Body of pancreas (tissue), 4 donors: Measurements from ENCODE around the gene TOPAZ1. TPM values are rescaled to one million over a fixed set of nuclear protein-coding genes. Genes with fewer than 3 reads are reported as not detected.

ENCODE experiments used
- ATAC-seq: fragments of 150-250 bp; one replicate; pipeline ENCODE4 v1.9.1; 2016
- DNase-seq, 4 donors: peaks; one replicate each; pipeline ENCODE4 v3.0.0-alpha.2; 2019
- H3K27ac ChIP-seq, 4 donors: fragments of 200-600 bp; sonication (generic); 1 replicate in 3 of 4; 2 replicates in 1 of 4; pipeline versions ENCODE4 v1.5.1 to v1.6.1; 2016 to 2019; ENCODE audit warnings: mild to moderate bottlenecking in 1 of 4, mixed read lengths in 1 of 4, moderate library complexity in 1 of 4
- H3K27me3 ChIP-seq, 2 donors: fragments of 200-600 bp; sonication (generic); one replicate each; pipeline ENCODE4 v1.6.0; 2016; ENCODE audit warnings: mild to moderate bottlenecking in 1 of 2
- H3K36me3 ChIP-seq, 2 donors: fragments of 200-600 bp; sonication (generic); replicated peaks in 1 of 2; 2 replicates each; pipeline ENCODE4 v1.5.1; 2016; ENCODE audit warnings: low read depth in 2 of 2; ENCODE audit not compliant: insufficient read depth in 1 of 2
- H3K4me1 ChIP-seq: fragments of 200-600 bp; sonication (generic); one replicate; pipeline ENCODE4 v1.6.0; 2016
- H3K4me3 ChIP-seq, 2 donors: fragments of 200-600 bp; sonication (generic); 1 replicate in 1 of 2; 2 replicates in 1 of 2; pipeline ENCODE4 v1.5.1; 2016 to 2019
- H3K9me3 ChIP-seq, 3 donors: fragments of 200-600 bp; sonication (generic); 1 replicate in 2 of 3; 2 replicates in 1 of 3; pipeline ENCODE4 v1.5.1; 2016
- CTCF ChIP-seq, 7 experiments: fragments of 450-650 bp in 4 of 7; fragments of 200-600 bp in 3 of 7; sonication (generic) in 3 of 7; IDR thresholded peaks; one replicate each; pipeline ENCODE4 v1.5.1; 2016 to 2019; ENCODE audit warnings: antibody characterized with exemption in 7 of 7
- POLR2A ChIP-seq, 3 donors: fragments of 450-650 bp; IDR thresholded peaks; one replicate each; pipeline ENCODE4 v1.6.1; 2016; ENCODE audit warnings: antibody characterized with exemption in 3 of 3, mild to moderate bottlenecking in 2 of 3
- WGBS, 2 donors: methylation state at CpG; one replicate each; pipeline ENCODE4 v1.1.5; 2017; 5-methylcytosine and 5-hydroxymethylcytosine counted together
- intact Hi-C: fragments of 100-400 bp; cut with DNase I; formaldehyde crosslinking; loops from one replicate; pipeline ENCODE4 v1.15.1; 2023
- total RNA-seq, 2 donors: library from RNA; depleted of rRNA; stranded (reverse); fragments of >200 nt; gene quantifications; one replicate each; pipeline ENCODE4 v1.1.0, GENCODE V29; 2016

TOPAZ1 gene
- total RNA-seq, 2 donors from 2014 or later, result not detected

GRCh38 chr3:44224131-44224530 lies 17.6 kb upstream of the TOPAZ1 start:
- no peaks in the 10 kb centered on the region for H3K9me3 ChIP-seq

GRCh38 chr3:44226573-44226972 lies 15.1 kb upstream of the TOPAZ1 start:
- Histone ChIP-seq H3K36me3 (no peaks in the 10 kb centered on the region), H3K27me3 (no peaks in the 10 kb centered on the region), H3K4me3 (no peak overlapping the region), H3K9me3 (no peaks in the 10 kb centered on the region), H3K27ac (no peak overlapping the region), H3K4me1 (no peaks in the 10 kb centered on the region)
- ATAC-seq, result no peak
- no peak for TF ChIP-seq CTCF (IDR thresholded peaks at IDR 0.05)
- TF ChIP-seq POLR2A (IDR thresholded peaks at IDR 0.05), result no peak
- WGBS, 2 donors, result 52 to 62% methylated on average over 1 of the region's 1 CpG
- intact Hi-C loops, result no loop called here
- no peak for DNase-seq

More at GRCh38 chr3:44224131-44224530, 17.6 kb upstream of the TOPAZ1 start:
- Histone ChIP-seq H3K36me3 (no peaks in the 10 kb centered on the region), H3K27me3 (no peaks in the 10 kb centered on the region), H3K4me1 (no peaks in the 10 kb centered on the region), H3K27ac (no peak overlapping the region), H3K4me3 (no peak overlapping the region)
- TF ChIP-seq CTCF (IDR thresholded peaks at IDR 0.05) (no peak), POLR2A (IDR thresholded peaks at IDR 0.05) (no peak)
- intact Hi-C loops, result no loop called here
- ATAC-seq (no peak), DNase-seq (no peak)
- 17 to 34% methylated on average over 2 of the region's 2 CpGs for WGBS, 2 donors

GRCh38 chr3:44227632-44228031 lies 14.1 kb upstream of the TOPAZ1 start:
- no peak overlapping the region for H3K4me3 ChIP-seq
- 62 to 75% methylated on average over 3 of the region's 3 CpGs for WGBS, 2 donors
- no peaks in the 10 kb centered on the region for H3K4me1 ChIP-seq
- no peak for DNase-seq
- H3K27ac ChIP-seq, result no peak overlapping the region
- H3K27me3 ChIP-seq, result no peaks in the 10 kb centered on the region
- ATAC-seq, result no peak
- TF ChIP-seq POLR2A (IDR thresholded peaks at IDR 0.05), result no peak
- TF ChIP-seq CTCF (IDR thresholded peaks at IDR 0.05), result no peak
- no peaks in the 10 kb centered on the region for H3K9me3 ChIP-seq
- H3K36me3 ChIP-seq, result no peaks in the 10 kb centered on the region
- intact Hi-C loops, result no loop called here

GRCh38 chr3:44228900-44229299 lies 12.8 kb upstream of the TOPAZ1 start:
- H3K4me3 ChIP-seq, result no peak overlapping the region
- WGBS, 2 donors, result 80 to 86% methylated on average over 4 of the region's 4 CpGs
- no peaks in the 10 kb centered on the region for H3K4me1 ChIP-seq
- DNase-seq, result no peak
- no peaks in the 10 kb centered on the region for H3K9me3 ChIP-seq
- no peak overlapping the region for H3K27ac ChIP-seq
- no peak for ATAC-seq
- no peak for TF ChIP-seq POLR2A (IDR thresholded peaks at IDR 0.05)
- no peak for TF ChIP-seq CTCF (IDR thresholded peaks at IDR 0.05)
- H3K36me3 ChIP-seq, result no peaks in the 10 kb centered on the region
- intact Hi-C loops, result no loop called here
- no peaks in the 10 kb centered on the region for H3K27me3 ChIP-seq

GRCh38 chr3:44232407-44232806 lies 9.3 kb upstream of the TOPAZ1 start:
- H3K9me3 ChIP-seq, result no peaks in the 10 kb centered on the region
- H3K4me1 ChIP-seq, result peaks cover 12% of the 10 kb centered on the region
- H3K27me3 ChIP-seq, result no peaks in the 10 kb centered on the region
- no peak for TF ChIP-seq POLR2A (IDR thresholded peaks at IDR 0.05)
- no peak for TF ChIP-seq CTCF (IDR thresholded peaks at IDR 0.05)
- WGBS, 2 donors, result 31 to 32% methylated on average over 1 of the region's 1 CpG
- ATAC-seq (no peak), DNase-seq (no peak)
- intact Hi-C loops, result no loop called here
- H3K4me3 ChIP-seq, result no peak overlapping the region
- H3K36me3 ChIP-seq, result no peaks in the 10 kb centered on the region
- H3K27ac ChIP-seq, result no peak overlapping the region
